ENCODE results near the gene COQ5.
"Not testable (repeated sequence)": the region's sequence is repeated elsewhere in the genome, so short reads cannot be mapped to it uniquely, and the experiment has no call there.

COQ5 gene, protein sequence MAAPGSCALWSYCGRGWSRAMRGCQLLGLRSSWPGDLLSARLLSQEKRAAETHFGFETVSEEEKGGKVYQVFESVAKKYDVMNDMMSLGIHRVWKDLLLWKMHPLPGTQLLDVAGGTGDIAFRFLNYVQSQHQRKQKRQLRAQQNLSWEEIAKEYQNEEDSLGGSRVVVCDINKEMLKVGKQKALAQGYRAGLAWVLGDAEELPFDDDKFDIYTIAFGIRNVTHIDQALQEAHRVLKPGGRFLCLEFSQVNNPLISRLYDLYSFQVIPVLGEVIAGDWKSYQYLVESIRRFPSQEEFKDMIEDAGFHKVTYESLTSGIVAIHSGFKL

GRCh38 chr12:120528861-120529525 lies at the start of gene COQ5:
TSS of gene COQ5 (minus strand) at chr12:120529158. CDS start at chr12:120529141, 17 bp downstream.
- peak; percentile 88 for DNase-seq (ENCODE audit: low spot score)

DNA sequence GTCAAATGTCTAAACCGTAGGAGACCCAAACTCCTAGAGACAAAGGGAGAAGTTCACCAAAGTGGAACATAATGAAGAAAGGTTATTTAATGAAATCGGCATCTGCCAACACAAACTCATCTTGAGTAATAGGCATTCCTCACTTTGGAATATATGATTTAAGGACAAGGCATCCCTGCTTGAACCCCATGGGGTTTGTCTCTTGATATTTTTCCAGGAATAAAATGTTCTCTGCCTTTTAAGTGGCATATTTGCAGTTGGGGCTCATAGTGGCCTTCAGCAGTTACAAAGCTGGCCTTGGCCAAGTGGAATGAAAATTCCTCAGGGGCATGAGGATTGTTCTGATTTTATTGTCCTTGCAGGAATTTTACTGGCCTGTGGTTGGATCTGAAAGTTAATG lies 45.1 kb upstream of the COQ5 start:
- DNase-seq (ENCODE audit: low spot score): no peak

- no peak for DNase-seq (ENCODE audit: low spot score)
Observed at GRCh38 chr12:120573560-120573959, 44.6 kb upstream of the COQ5 start.

DNA sequence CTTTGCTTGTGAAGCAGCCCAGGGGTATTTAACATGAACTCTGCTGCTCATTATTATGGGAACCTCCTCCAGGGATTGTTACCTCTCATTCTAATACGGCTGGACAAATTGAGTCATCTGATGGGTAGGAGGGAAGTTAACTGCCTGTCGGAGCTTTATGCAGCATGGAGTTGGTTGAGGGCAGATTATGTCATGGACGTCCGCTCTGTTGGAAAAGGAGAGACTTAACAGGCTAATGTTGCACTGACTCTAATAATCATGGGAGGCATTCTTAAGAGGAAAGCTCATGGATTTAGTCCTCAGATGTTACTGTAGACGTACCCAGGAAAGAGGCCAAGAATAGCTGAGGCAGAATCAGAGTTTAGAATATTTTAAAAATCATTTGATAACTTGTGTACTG lies 42.3 kb upstream of the COQ5 start:
- DNase-seq (ENCODE audit: low spot score): no peak

DNA sequence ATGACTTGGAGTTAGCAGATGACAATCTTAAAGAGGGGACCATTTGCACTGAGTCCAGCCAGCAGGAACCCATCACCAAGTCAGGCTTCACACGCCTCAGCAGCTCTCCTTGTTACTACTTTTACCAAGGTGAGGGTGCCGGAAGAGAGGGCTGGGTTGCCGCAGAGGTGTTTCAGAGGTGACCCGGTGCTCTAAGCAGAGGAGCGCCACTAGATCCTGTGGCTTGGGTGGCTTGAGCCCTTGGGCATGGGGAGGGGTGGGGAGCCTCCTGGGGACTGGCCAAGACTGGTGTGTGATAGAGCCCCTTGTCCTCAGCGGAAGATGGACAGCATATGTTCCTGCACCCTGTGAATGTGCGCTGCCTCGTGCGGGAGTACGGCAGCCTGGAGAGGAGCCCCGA lies 34.5 kb upstream of the COQ5 start:
- no peak for DNase-seq (ENCODE audit: low spot score)

DNA sequence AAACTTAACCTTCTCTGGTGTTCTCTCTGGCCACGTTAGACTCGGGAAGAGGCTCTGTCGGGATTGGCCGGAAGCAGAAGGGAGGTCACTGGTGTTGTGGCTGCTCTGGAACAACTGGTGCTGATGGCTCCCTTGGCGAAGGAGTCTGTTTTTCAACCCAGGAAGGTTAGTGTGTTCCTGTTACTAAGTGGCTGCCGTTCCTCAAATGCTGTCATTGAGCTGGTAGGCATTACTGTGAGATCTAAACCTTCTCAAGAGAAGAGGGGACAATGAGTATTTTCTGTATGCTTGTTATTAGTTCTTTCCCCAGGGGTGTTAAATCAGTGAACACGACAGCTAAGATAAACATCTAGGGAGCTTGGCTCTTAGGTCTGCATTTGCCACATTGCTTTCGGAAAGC lies 33.9 kb upstream of the COQ5 start:
- DNase-seq (ENCODE audit: low spot score): no peak

- DNase-seq (ENCODE audit: low spot score): no peak
Observed at GRCh38 chr12:120557589-120557988, 28.6 kb upstream of the COQ5 start.

- DNase-seq (ENCODE audit: low spot score): no peak
Observed at GRCh38 chr12:120554678-120555077, 25.7 kb upstream of the COQ5 start.

- DNase-seq (ENCODE audit: low spot score): no peak
Observed at GRCh38 chr12:120546050-120546386, 17.1 kb upstream of the COQ5 start.

GRCh38 chr12:120544691-120545090 lies 15.7 kb upstream of the COQ5 start:
- DNase-seq (ENCODE audit: low spot score): no peak

DNA sequence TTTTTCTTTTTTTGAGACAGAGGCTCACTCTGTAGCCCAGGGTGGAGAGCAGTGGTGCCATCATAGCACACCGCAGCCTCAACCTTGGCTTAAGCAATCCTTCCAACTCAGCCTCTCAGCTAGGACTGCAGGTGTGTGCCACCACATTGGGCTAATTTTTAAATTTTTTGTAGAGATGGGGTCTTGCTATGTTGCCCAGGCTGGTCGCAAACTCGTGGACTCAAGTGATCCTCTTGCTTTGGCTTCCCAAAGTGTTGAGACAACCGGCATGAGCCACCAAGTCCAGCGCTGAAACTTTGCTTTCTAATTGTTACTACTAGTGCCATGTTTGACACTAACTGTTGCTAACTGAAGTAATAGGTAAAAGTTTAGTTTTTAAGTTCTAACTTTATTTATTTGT lies 13.2 kb upstream of the COQ5 start:
- DNase-seq (ENCODE audit: low spot score): no peak

DNA sequence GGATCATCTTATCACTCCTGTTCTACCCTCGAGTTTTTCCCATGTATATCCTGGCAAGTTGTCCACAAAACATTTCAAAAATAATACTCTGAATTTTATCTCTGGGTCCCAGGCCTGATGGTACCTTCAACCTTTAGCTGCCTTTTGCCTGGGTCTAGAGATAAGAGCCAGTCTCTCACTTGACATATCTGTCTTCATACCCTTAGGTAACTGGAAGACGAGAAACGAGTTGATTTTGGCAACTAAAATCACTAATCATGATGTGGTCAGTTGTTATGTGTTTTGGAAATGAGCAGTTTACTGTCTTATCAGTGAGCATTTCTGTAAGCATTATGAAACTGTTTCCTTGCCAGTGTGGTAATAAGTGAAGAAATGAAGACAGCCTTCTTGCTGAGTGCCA lies 11.5 kb upstream of the COQ5 start:
- no peak for DNase-seq (ENCODE audit: low spot score)

DNA sequence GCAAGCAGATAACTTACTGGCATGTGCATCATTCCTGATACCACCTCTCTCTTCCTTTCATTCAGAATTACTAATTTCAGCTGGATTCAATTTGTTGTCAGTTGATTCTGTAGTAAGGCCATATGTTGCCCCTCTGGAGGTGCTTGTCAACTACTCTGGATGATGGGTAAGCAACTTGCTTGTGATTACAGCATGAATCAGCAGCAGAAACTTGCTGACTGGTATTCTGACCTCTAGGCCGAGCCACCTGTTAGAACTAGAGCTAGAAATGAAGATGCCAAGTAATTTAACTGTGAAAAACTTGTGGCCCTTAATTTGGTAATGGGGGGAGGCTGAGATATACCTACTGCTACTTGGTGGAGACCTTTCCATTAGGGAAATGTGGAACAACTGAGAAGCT lies 10.3 kb upstream of the COQ5 start:
- no peak for DNase-seq (ENCODE audit: low spot score)

DNA sequence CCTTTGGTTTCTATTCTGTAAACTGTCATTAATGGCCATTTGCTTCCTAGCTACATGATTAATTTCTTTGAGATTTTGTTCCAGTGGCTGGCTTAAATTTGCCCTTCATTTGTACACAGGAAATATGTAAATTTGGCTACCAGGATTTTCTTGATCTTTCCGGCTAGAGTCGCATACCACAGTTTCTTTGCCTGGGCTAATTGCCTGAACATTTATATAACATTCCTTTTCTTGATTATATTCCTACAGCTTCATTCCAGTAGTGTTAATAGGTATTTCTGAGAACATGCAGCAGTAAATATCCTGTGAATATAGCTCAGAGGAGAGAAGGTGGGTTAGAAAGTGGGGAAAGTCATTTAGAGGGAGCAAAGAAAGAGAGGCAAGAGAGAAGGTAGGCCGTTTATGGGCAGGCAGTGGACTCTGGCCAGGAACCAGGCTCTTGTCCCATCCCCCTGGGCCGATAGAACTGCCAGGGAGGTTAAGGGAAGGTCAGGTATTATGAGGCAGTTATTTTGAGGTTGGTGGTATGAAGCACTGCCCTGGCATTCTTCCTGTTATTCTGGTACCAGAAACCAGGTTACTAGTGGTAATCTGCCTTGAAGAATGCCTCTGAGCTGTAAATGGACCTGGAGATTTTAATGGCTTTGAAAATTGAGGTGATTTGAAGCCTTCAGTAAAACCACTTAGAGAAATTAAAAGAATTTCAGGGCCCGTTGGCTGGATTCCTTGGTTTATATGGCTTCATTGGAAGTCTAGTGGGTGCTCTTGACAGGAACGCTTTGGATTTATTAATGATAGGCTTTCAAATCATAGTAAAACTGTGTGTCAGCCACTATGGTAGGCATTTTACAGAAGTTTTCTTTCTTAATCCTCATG lies 9.6 kb upstream of the COQ5 start:
- peak; percentile 36 for DNase-seq (ENCODE audit: low spot score)

DNA sequence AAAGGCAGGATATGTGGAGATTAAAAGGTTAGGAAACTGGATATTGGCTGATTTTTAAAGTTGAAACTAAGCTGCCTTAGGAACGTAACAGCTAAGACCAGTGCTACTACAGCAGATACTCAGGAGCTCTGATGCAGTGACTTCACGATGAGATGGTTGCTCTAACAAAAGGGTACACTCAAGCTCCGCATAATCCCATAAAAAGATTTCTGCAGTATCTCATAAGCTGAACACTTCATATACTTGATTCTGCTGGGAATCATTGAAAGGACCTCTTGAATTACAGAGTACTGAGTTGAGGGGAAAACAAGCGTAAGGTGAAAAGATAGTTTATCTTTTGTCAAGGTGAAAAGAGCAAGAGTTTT lies 8.9 kb upstream of the COQ5 start:
- peak; percentile 43 for DNase-seq (ENCODE audit: low spot score)

GRCh38 chr12:120536064-120536791 lies 7.3 kb upstream of the COQ5 start:
- peak; percentile 40 for DNase-seq (ENCODE audit: low spot score)

- DNase-seq (ENCODE audit: low spot score): peak; percentile 83
Observed at GRCh38 chr12:120534703-120535655, 6.0 kb upstream of the COQ5 start.

- DNase-seq (ENCODE audit: low spot score): peak; percentile 95
Observed at GRCh38 chr12:120534203-120534702, 5.3 kb upstream of the COQ5 start, which contains the start of gene RNF10. TSS of gene RNF10 (plus strand) at chr12:120534356. CDS start at chr12:120534812, 456 bp downstream.

GRCh38 chr12:120532701-120533238 lies 3.8 kb upstream of the COQ5 start:
- no peak for DNase-seq (ENCODE audit: low spot score)

GRCh38 chr12:120530418-120530761 lies 1.4 kb upstream of the COQ5 start:
- not testable (repeated sequence) for DNase-seq (ENCODE audit: low spot score)
